Memory B cell (primary cell): ENCODE measurements around the gene LRRC42.
"Not testable (repeated sequence)": the region's sequence is repeated elsewhere in the genome, so short reads cannot be mapped to it uniquely, and the experiment has no call there.

Source experiments
- ATAC-seq: fragments of 150-1000 bp; cut with Tn5 transposase; 2 replicates; pipeline ENCODE4 v1.10.0; 2021; ENCODE audit warnings: low read depth, mild to moderate bottlenecking, moderate library complexity
- DNase-seq, 2 donors: peaks; one replicate each; pipeline ENCODE4 v3.0.0; 2022; ENCODE audit warnings: low spot score in 2 of 2
- H3K27ac Mint-ChIP-seq: one replicate; pipeline ENCODE4 v1.8.0; 2022; ENCODE audit warnings: mild to moderate bottlenecking, moderate library complexity, mixed read lengths
- H3K27me3 Mint-ChIP-seq: one replicate; pipeline ENCODE4 v1.8.0; 2022; ENCODE audit warnings: mixed read lengths
- H3K36me3 Mint-ChIP-seq: one replicate; pipeline ENCODE4 v1.8.0; 2022; ENCODE audit warnings: mild to moderate bottlenecking, mixed read lengths
- H3K4me1 Mint-ChIP-seq: one replicate; pipeline ENCODE4 v1.8.0; 2022; ENCODE audit warnings: mixed read lengths
- H3K4me3 Mint-ChIP-seq: one replicate; pipeline ENCODE4 v1.8.0; 2022; ENCODE audit warnings: mild to moderate bottlenecking, moderate library complexity, mixed read lengths
- H3K9me3 Mint-ChIP-seq: one replicate; pipeline ENCODE4 v1.8.0; 2022; ENCODE audit warnings: mixed read lengths

LRRC42 gene

DNA sequence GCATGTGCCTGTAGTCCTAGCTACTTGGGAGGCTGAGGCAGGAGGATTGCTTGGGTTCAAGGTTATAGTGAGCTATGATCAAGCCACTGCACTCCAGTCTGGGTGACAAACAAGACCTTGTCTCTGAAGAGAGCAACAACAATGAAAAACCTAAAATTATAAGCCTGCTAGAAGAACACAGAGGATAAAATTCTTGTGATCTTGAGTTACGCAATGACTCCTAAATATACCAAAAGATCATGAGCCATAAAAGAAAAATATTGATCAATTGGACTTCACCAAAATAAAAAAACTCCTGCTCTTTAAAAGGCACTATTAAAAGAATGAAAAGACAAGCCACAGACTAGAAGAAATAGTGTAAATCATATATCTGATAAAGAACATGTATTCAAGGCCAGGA lies 49.5 kb downstream of the LRRC42 start:
- Mint-ChIP-seq H3K4me3 (no peak overlapping the region), H3K9me3 (no peaks in the 10 kb centered on the region), H3K36me3 (no peaks in the 10 kb centered on the region), H3K4me1 (no peaks in the 10 kb centered on the region), H3K27me3 (peaks cover 1% of the 10 kb centered on the region), H3K27ac (no peak overlapping the region)
- ATAC-seq (no peak), DNase-seq (no peak)

- no peaks in the 10 kb centered on the region for H3K9me3 Mint-ChIP-seq
- no peak for ATAC-seq
- no peaks in the 10 kb centered on the region for H3K36me3 Mint-ChIP-seq
- peaks cover 1% of the 10 kb centered on the region for H3K27me3 Mint-ChIP-seq
- H3K27ac Mint-ChIP-seq, result no peak overlapping the region
- DNase-seq, result no peak
- no peak overlapping the region for H3K4me3 Mint-ChIP-seq
- no peaks in the 10 kb centered on the region for H3K4me1 Mint-ChIP-seq
Observed at GRCh38 chr1:53998223-53998622, 52.1 kb downstream of the LRRC42 start.

- Mint-ChIP-seq H3K4me1 (no peaks in the 10 kb centered on the region), H3K9me3 (no peaks in the 10 kb centered on the region), H3K36me3 (no peaks in the 10 kb centered on the region), H3K4me3 (no peak overlapping the region), H3K27ac (no peak overlapping the region), H3K27me3 (no peaks in the 10 kb centered on the region)
- DNase-seq (no peak), ATAC-seq (no peak)
Observed at GRCh38 chr1:53999920-54000319, 53.8 kb downstream of the LRRC42 start.

DNA sequence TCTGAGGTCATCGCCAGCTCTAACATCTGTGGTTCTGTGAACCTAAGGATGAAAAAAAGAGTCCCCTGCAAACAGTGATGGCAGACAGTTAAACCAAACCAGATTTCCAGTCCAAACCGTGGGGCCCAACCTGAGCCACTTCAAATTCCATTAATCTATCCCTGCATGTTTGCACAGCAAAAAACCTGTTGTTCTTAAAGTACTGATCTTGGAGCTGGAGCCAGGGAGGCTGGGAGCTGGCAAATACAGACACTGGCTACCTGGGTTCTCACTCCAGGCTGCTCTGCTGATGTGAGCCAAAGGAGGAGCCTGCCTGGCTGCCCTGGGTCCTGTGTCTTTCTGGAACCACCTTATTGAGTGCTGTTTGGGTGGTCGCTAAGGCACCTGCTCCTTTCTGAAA lies 55.4 kb downstream of the LRRC42 start:
- no peak overlapping the region for H3K4me3 Mint-ChIP-seq
- H3K27me3 Mint-ChIP-seq, result peaks cover 2% of the 10 kb centered on the region
- no peaks in the 10 kb centered on the region for H3K36me3 Mint-ChIP-seq
- no peaks in the 10 kb centered on the region for H3K9me3 Mint-ChIP-seq
- ATAC-seq, result no peak
- DNase-seq, result no peak
- H3K27ac Mint-ChIP-seq, result no peak overlapping the region
- H3K4me1 Mint-ChIP-seq, result no peaks in the 10 kb centered on the region

GRCh38 chr1:54002544-54003248 lies 56.5 kb downstream of the LRRC42 start:
- ATAC-seq (no peak), DNase-seq (no peak)
- Mint-ChIP-seq H3K4me3 (no peak overlapping the region), H3K36me3 (no peaks in the 10 kb centered on the region), H3K27ac (no peak overlapping the region), H3K9me3 (no peaks in the 10 kb centered on the region), H3K27me3 (peaks cover 2% of the 10 kb centered on the region), H3K4me1 (no peaks in the 10 kb centered on the region)

DNA sequence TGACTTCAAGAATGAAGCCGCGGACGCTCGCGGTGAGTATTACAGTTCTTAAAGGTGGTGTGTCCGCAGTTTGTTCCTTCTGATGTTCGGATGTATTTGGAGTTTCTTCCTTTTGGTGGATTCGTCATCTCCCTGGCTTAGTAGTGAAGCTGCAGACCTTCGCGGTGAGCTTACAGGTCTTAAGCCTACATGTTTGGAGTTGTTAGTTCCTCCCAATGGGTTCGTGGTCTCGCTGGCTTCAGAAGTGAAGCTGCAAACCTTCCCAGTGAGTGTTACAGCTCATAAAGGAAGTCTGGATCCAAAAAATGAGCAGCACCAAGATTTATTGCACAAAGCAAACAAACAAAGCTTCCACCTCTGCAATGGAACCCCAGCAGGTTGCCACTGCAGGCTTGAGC lies 57.1 kb downstream of the LRRC42 start:
- ATAC-seq (no peak), DNase-seq (no peak)
- Mint-ChIP-seq H3K27ac (no peak overlapping the region), H3K36me3 (no peaks in the 10 kb centered on the region), H3K9me3 (no peaks in the 10 kb centered on the region), H3K4me3 (no peak overlapping the region), H3K27me3 (peaks cover 2% of the 10 kb centered on the region), H3K4me1 (no peaks in the 10 kb centered on the region)

GRCh38 chr1:54003750-54004480 lies 57.8 kb downstream of the LRRC42 start:
- DNase-seq, H3K4me1 Mint-ChIP-seq, H3K9me3 Mint-ChIP-seq, H3K27ac Mint-ChIP-seq, H3K4me3 Mint-ChIP-seq, ATAC-seq, H3K36me3 Mint-ChIP-seq, H3K27me3 Mint-ChIP-seq: not testable (repeated sequence)

DNA sequence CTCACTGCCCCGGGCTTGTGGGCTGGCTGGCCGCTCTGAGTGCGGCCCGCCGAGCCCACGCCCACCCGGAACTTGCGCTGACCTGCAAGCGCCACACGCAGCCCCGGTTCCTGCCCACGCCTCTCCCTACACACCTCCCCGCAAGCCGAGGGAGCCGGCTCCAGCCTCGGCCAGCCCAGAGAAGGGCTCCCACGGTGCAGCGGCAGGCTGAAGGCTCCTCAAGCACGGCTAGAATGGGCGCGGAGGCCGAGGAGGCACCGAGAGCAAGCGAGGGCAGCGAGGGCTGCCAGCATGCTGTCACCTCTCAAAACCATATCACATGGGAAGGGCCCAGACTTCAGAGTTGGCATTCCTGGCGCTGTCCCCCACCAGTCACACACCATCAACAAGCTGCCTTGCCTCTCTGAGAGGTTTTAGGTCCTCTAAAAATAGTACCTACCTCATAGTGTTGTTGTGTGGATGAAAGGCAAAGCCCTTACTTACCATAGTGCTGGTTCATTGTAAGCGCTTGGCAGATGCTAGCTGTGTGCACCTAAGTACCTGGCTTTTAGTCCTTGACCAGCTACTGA lies 58.4 kb downstream of the LRRC42 start:
- Mint-ChIP-seq H3K4me3 (no peak overlapping the region), H3K36me3 (no peaks in the 10 kb centered on the region), H3K4me1 (no peaks in the 10 kb centered on the region), H3K9me3 (no peaks in the 10 kb centered on the region), H3K27me3 (peaks cover 2% of the 10 kb centered on the region), H3K27ac (no peak overlapping the region)
- ATAC-seq (no peak), DNase-seq (no peak)

DNA sequence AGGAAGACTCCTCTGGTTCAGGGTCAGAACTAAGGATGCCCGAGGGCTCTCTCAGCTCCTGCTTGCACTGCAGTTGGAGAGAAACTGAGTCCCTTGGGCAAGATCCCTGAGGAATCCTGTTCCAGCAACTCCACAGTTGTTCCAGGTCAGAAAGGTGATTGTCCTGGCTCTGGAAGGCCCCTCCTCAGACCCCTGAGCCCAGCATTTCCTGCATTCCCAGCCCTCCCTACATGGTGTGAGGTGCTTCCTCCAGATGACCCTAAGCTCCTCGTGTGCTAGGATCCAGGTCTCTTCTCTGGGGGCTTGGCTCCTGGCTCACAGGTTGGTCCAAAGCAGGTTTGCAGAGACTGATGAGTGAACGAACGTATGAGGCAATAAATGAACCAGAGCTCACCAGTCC lies 60.4 kb downstream of the LRRC42 start:
- Mint-ChIP-seq H3K4me3 (no peak overlapping the region), H3K36me3 (no peaks in the 10 kb centered on the region), H3K27me3 (peaks cover 5% of the 10 kb centered on the region), H3K27ac (no peak overlapping the region), H3K4me1 (no peaks in the 10 kb centered on the region), H3K9me3 (no peaks in the 10 kb centered on the region)
- ATAC-seq (no peak), DNase-seq (no peak)

- ATAC-seq (no peak), DNase-seq (no peak)
- Mint-ChIP-seq H3K4me1 (no peaks in the 10 kb centered on the region), H3K4me3 (no peak overlapping the region), H3K27ac (no peak overlapping the region), H3K36me3 (no peaks in the 10 kb centered on the region), H3K9me3 (no peaks in the 10 kb centered on the region), H3K27me3 (peaks cover 9% of the 10 kb centered on the region)
Observed at GRCh38 chr1:54007613-54008012, 61.5 kb downstream of the LRRC42 start.

- Mint-ChIP-seq H3K27me3 (peaks cover 15% of the 10 kb centered on the region), H3K27ac (no peak overlapping the region), H3K4me1 (no peaks in the 10 kb centered on the region), H3K36me3 (no peaks in the 10 kb centered on the region), H3K9me3 (no peaks in the 10 kb centered on the region), H3K4me3 (no peak overlapping the region)
- DNase-seq (no peak), ATAC-seq (no peak)
Observed at GRCh38 chr1:54008876-54009275, 62.7 kb downstream of the LRRC42 start.

DNA sequence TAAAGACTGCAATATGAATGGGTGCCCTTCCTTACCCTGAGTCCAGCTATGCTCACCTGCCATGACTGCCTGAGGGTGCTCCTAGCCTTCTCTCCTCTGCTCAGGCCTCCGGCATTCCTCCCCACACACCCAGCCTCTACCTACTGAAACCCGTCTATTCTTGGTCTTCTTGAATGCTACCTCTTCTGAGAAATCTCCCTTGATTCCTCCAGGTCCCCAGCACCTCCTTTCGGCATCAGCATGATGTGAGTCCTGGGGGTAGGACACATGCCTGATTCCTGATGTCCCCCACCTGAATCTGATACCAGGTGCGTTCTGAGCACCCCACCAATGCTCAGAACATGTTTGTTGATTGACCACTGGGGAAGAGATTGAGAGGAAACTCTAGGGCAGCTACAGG lies 63.3 kb downstream of the LRRC42 start:
- Mint-ChIP-seq H3K9me3 (no peaks in the 10 kb centered on the region), H3K27me3 (peaks cover 17% of the 10 kb centered on the region), H3K4me3 (no peak overlapping the region), H3K4me1 (no peaks in the 10 kb centered on the region), H3K36me3 (no peaks in the 10 kb centered on the region), H3K27ac (no peak overlapping the region)
- no peak for ATAC-seq
- DNase-seq, result no peak

GRCh38 chr1:54010415-54011117 lies 64.4 kb downstream of the LRRC42 start:
- no peak overlapping the region for H3K4me3 Mint-ChIP-seq
- DNase-seq (no peak), ATAC-seq (no peak)
- no peaks in the 10 kb centered on the region for H3K9me3 Mint-ChIP-seq
- peaks cover 17% of the 10 kb centered on the region for H3K27me3 Mint-ChIP-seq
- no peaks in the 10 kb centered on the region for H3K4me1 Mint-ChIP-seq
- no peaks in the 10 kb centered on the region for H3K36me3 Mint-ChIP-seq
- no peak overlapping the region for H3K27ac Mint-ChIP-seq

DNA sequence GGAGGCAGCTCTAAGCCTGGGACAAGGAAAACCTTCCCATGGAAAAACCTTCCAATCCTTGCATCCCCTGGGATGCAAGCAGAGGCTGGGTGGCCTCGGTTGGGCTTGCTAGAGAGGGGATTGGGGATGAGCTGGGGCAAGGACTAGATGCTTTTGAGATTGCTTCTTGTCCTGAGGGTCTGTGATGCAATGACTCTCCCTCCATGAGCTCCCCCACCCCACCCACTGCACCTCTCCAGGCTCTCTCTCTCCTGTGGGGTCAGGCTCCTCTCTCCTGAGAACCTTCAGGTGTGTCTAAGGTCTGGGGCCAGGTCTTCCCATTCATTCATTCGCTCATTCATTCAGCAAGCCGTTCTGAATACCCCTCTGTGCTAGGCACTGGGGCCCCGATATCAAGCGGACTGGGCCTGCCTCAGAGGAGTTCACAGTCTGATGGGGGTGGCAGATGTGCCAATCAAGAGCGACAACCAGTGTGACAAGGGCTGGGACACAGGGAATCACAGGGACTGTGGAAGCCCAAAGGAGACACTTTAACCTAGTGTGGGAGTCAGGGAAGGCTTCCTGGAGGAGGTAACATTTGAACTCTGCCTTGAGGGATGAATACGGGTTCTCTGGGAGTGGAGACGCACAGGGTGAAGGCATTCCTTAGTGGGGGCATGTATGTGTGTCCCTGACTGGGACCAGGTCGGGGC lies 65.3 kb downstream of the LRRC42 start:
- Mint-ChIP-seq H3K27me3 (peaks cover 18% of the 10 kb centered on the region), H3K4me1 (no peaks in the 10 kb centered on the region), H3K27ac (no peak overlapping the region), H3K36me3 (no peaks in the 10 kb centered on the region), H3K4me3 (no peak overlapping the region), H3K9me3 (no peaks in the 10 kb centered on the region)
- ATAC-seq (no peak), DNase-seq (no peak)
